HCT116 (cell line): ENCODE results near the gene CATSPERZ. TPM values are rescaled to one million over a fixed set of nuclear protein-coding genes. Genes with fewer than 3 reads are reported as not detected.

Source experiments
- ATAC-seq: fragments of 200-7000 bp; cut with Tn5 transposase; 2 replicates; pipeline ENCODE4 v1.9.1; 2020; ENCODE audit warnings: mild to moderate bottlenecking, moderate library complexity
- BruUV-seq: library from RNA; stranded (reverse); fragments of 400-500 nt; replicated peaks from 2 replicates; lab custom pipeline; 2021; lab: Mats Ljungman, UMichigan
- CTCF ChIA-PET: fragments of 300-600 bp; sonication (Branson Sonifier 250); formaldehyde crosslinking; loops from one replicate; lab custom pipeline; 2021; ENCODE audit warnings: antibody characterized with exemption; lab: Charles Lee
- POLR2A ChIA-PET: fragments of 300-600, 350-600 bp; sonication (Branson Sonifier 250); formaldehyde crosslinking; loops from one replicate; lab custom pipeline; 2021; ENCODE audit warnings: antibody characterized with exemption; lab: Charles Lee
- RAD21 ChIA-PET, 2 experiments: fragments of 300-600 bp; sonication (Branson Sonifier 250); formaldehyde crosslinking; loops; one replicate each; lab custom pipeline; 2023; ENCODE audit warnings: low total read pairs in 2 of 2; ENCODE audit not compliant: uncharacterized antibody in 2 of 2, unreplicated experiment in 2 of 2, low non-redundant PET in 1 of 2; lab: Charles Lee
- DNase-seq: peaks from one replicate; pipeline ENCODE4 v3.0.0-alpha.2; 2010; ENCODE audit warnings: low read depth, low spot score
- H2AFZ ChIP-seq: fragments of 200-600 bp; shearing (Covaris generic), sonication (generic); 2 replicates; pipeline ENCODE4 v1.6.1; 2017; ENCODE audit warnings: low read depth, mixed run types, mixed read lengths, antibody characterized with exemption, low read length; ENCODE audit not compliant: poor library complexity, severe bottlenecking
- H3K27ac ChIP-seq: 2 replicates; pipeline ENCODE4 v1.5.1; 2012; ENCODE audit warnings: low read depth, low read length
- H3K27me3 ChIP-seq: fragments of 200-600 bp; sonication (generic); 2 replicates; pipeline ENCODE4 v1.6.1; 2016; ENCODE audit warnings: mixed run types, low read length, mixed read lengths; ENCODE audit not compliant: insufficient read depth
- H3K36me3 ChIP-seq, 2 experiments: fragments of 200-500 bp in 1 of 2; fragments of 200-600 bp in 1 of 2; sonication (Bioruptor generic) in 1 of 2; sonication (generic) in 1 of 2; 2 replicates each; pipeline versions ENCODE4 v1.5.1 to v1.6.1; 2014 to 2016; ENCODE audit warnings: low read length in 2 of 2, inconsistent platforms in 1 of 2, mixed read lengths in 1 of 2, mixed run types in 1 of 2; ENCODE audit not compliant: insufficient read depth in 2 of 2, control insufficient read depth in 1 of 2
- H3K4me1 ChIP-seq, 2 experiments: fragments of 200-600 bp in 1 of 2; sonication (generic) in 1 of 2; 2 replicates each; pipeline versions ENCODE4 v1.5.1 to v1.6.1; 2012 to 2017; ENCODE audit warnings: low read length in 2 of 2, inconsistent platforms in 1 of 2, mild to moderate bottlenecking in 1 of 2, mixed read lengths in 1 of 2, mixed run types in 1 of 2, moderate library complexity in 1 of 2; ENCODE audit not compliant: insufficient read depth in 2 of 2, control insufficient read depth in 1 of 2
- H3K4me2 ChIP-seq: fragments of 200-600 bp; sonication (generic); 2 replicates; pipeline ENCODE4 v1.6.1; 2017; ENCODE audit warnings: mixed run types, low read length, mixed read lengths
- H3K4me3 ChIP-seq, 2 experiments: fragments of 200-600 bp in 1 of 2; sonication (generic) in 1 of 2; replicated peaks in 1 of 2; 2 replicates each; pipeline ENCODE4 v1.5.1; 2011 to 2016; ENCODE audit warnings: low read length in 2 of 2, control low read depth in 1 of 2, low read depth in 1 of 2, mild to moderate bottlenecking in 1 of 2, mixed read lengths in 1 of 2, mixed run types in 1 of 2
- H3K79me2 ChIP-seq: fragments of 200-600 bp; sonication (generic); 2 replicates; pipeline ENCODE4 v1.6.1; 2017; ENCODE audit warnings: mild to moderate bottlenecking, mixed run types, low read length, moderate library complexity, mixed read lengths; ENCODE audit not compliant: insufficient read depth
- H3K9ac ChIP-seq: fragments of 200-600 bp; sonication (generic); 2 replicates; pipeline ENCODE4 v1.6.1; 2016; ENCODE audit warnings: low read length, mixed read lengths
- H3K9me2 ChIP-seq: fragments of 200-600 bp; sonication (generic), shearing (Covaris generic); 2 replicates; pipeline ENCODE4 v1.6.1; 2017; ENCODE audit warnings: mixed run types, mild to moderate bottlenecking, moderate library complexity; ENCODE audit not compliant: insufficient read depth
- H3K9me3 ChIP-seq, 2 experiments: fragments of 200-500 bp in 1 of 2; fragments of 200-600 bp in 1 of 2; sonication (Bioruptor generic) in 1 of 2; sonication (generic) in 1 of 2; 2 replicates each; pipeline ENCODE4 v1.6.1; 2014 to 2017; ENCODE audit warnings: low read length in 2 of 2, mixed read lengths in 2 of 2, inconsistent platforms in 1 of 2, low read depth in 1 of 2, mild to moderate bottlenecking in 1 of 2, mixed run types in 1 of 2, moderate library complexity in 1 of 2; ENCODE audit not compliant: control insufficient read depth in 1 of 2, insufficient read depth in 1 of 2
- H4K20me1 ChIP-seq: fragments of 200-600 bp; sonication (generic), shearing (Covaris generic); 2 replicates; pipeline ENCODE4 v1.6.1; 2017; ENCODE audit warnings: mixed run types, mild to moderate bottlenecking, moderate library complexity; ENCODE audit not compliant: insufficient read depth
- CEBPB ChIP-seq: IDR thresholded peaks from 2 replicates; pipeline ENCODE4 v1.6.1; 2012; ENCODE audit warnings: low read depth
- EZH2 ChIP-seq: fragments of 200-600 bp; sonication (generic); IDR thresholded peaks from 2 replicates; pipeline ENCODE4 v1.6.1; 2017; ENCODE audit warnings: antibody characterized with exemption, mixed run types
- FOSL1 ChIP-seq: IDR thresholded peaks from 2 replicates; pipeline ENCODE4 v1.6.1; 2012; ENCODE audit warnings: low read depth
- JUND ChIP-seq: IDR thresholded peaks from 2 replicates; pipeline ENCODE4 v1.6.1; 2012
- RAD21 ChIP-seq: IDR thresholded peaks from 2 replicates; pipeline ENCODE4 v1.6.1; 2012; ENCODE audit warnings: low read depth, mild to moderate bottlenecking
- SIN3A ChIP-seq: IDR thresholded peaks from 2 replicates; pipeline ENCODE4 v1.6.1; 2012; ENCODE audit warnings: low read depth
- SRF ChIP-seq: IDR thresholded peaks from 2 replicates; pipeline ENCODE4 v1.6.1; 2012; ENCODE audit warnings: low read depth
- YY1 ChIP-seq: IDR thresholded peaks from 2 replicates; pipeline ENCODE4 v1.6.1; 2011; ENCODE audit warnings: low read length, low read depth, moderate library complexity, mild to moderate bottlenecking; ENCODE audit not compliant: insufficient replicate concordance; ENCODE audit errors: extremely low read depth
- ZFX ChIP-seq: fragments of 450-650 bp; IDR thresholded peaks from 2 replicates; pipeline ENCODE4 v1.6.1; 2017
- ZNF274 ChIP-seq: fragments of 200-500 bp; sonication (Bioruptor generic); IDR thresholded peaks from 2 replicates; pipeline ENCODE4 v1.6.1; 2014; ENCODE audit warnings: mild to moderate bottlenecking, low read depth, low read length, inconsistent platforms
- intact Hi-C: fragments of 100-400 bp; cut with micrococcal nuclease; formaldehyde crosslinking; loops from 2 replicates; pipeline ENCODE4 v1.10.0; 2022
- total RNA-seq: library from RNA; stranded (reverse); gene quantifications from one replicate; pipeline ENCODE4 v1.2.1, GENCODE V29; 2021; ENCODE audit not compliant: unreplicated experiment
- TF ChIP-seq, protein P1 (sequence below): IDR thresholded peaks from 2 replicates; pipeline ENCODE4 v1.6.1; 2012; ENCODE audit warnings: low read depth
- TF ChIP-seq, protein P2 (sequence below): IDR thresholded peaks from 2 replicates; pipeline ENCODE4 v1.6.1; 2011; ENCODE audit warnings: mild to moderate bottlenecking, low read length, moderate library complexity; ENCODE audit not compliant: insufficient replicate concordance; ENCODE audit errors: extremely low read depth

Gene CATSPERZ
- total RNA-seq, 1 experiment from 2014 or later: 1.7 TPM

GRCh38 chr11:64305691-64306562, 5.8 kb downstream of the CATSPERZ start (continued):
- TF ChIP-seq, protein P1, sequence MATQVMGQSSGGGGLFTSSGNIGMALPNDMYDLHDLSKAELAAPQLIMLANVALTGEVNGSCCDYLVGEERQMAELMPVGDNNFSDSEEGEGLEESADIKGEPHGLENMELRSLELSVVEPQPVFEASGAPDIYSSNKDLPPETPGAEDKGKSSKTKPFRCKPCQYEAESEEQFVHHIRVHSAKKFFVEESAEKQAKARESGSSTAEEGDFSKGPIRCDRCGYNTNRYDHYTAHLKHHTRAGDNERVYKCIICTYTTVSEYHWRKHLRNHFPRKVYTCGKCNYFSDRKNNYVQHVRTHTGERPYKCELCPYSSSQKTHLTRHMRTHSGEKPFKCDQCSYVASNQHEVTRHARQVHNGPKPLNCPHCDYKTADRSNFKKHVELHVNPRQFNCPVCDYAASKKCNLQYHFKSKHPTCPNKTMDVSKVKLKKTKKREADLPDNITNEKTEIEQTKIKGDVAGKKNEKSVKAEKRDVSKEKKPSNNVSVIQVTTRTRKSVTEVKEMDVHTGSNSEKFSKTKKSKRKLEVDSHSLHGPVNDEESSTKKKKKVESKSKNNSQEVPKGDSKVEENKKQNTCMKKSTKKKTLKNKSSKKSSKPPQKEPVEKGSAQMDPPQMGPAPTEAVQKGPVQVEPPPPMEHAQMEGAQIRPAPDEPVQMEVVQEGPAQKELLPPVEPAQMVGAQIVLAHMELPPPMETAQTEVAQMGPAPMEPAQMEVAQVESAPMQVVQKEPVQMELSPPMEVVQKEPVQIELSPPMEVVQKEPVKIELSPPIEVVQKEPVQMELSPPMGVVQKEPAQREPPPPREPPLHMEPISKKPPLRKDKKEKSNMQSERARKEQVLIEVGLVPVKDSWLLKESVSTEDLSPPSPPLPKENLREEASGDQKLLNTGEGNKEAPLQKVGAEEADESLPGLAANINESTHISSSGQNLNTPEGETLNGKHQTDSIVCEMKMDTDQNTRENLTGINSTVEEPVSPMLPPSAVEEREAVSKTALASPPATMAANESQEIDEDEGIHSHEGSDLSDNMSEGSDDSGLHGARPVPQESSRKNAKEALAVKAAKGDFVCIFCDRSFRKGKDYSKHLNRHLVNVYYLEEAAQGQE: no peak
- TF ChIP-seq SRF (no peak), EZH2 (no peak), JUND (no peak), ZNF274 (no peak)

GRCh38 chr11:64306563-64306875, 6.4 kb downstream of the CATSPERZ start:
- no peak for ATAC-seq
- H3K79me2 ChIP-seq: peaks cover 37% of the 10 kb centered on the region
- peaks cover 12 to 42% of the 10 kb centered on the region in 2 experiments; a peak in 3 of 4 replicates for H3K4me1 ChIP-seq
- intact Hi-C loops: loop anchor here (5.0 kb wide), 1 partner anchor 36 kb away; the partner anchor contains the start of gene CCDC88B
- no peak overlapping the region for H2AFZ ChIP-seq
- POLR2A ChIA-PET: interaction anchor here (0.7 to 5.5 kb wide), 3 partner anchors 11 to 66 kb away, joined by 3 to 30 read pairs (median 4); partner anchors contain the start of genes PRDX5 and TRMT112
- DNase-seq: no peak
- TSS peak; percentile 73 for BruUV-seq
- TF ChIP-seq, protein P2, sequence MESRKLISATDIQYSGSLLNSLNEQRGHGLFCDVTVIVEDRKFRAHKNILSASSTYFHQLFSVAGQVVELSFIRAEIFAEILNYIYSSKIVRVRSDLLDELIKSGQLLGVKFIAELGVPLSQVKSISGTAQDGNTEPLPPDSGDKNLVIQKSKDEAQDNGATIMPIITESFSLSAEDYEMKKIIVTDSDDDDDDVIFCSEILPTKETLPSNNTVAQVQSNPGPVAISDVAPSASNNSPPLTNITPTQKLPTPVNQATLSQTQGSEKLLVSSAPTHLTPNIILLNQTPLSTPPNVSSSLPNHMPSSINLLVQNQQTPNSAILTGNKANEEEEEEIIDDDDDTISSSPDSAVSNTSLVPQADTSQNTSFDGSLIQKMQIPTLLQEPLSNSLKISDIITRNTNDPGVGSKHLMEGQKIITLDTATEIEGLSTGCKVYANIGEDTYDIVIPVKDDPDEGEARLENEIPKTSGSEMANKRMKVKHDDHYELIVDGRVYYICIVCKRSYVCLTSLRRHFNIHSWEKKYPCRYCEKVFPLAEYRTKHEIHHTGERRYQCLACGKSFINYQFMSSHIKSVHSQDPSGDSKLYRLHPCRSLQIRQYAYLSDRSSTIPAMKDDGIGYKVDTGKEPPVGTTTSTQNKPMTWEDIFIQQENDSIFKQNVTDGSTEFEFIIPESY: no peak
- no peak for TF ChIP-seq RAD21
- TF ChIP-seq, protein P1: no peak
- TF ChIP-seq ZFX: no peak
- TF ChIP-seq FOSL1: no peak
- no peak for TF ChIP-seq JUND
- TF ChIP-seq SIN3A: no peak
- no peak for TF ChIP-seq CEBPB
- no peak for TF ChIP-seq ZNF274
- TF ChIP-seq EZH2: no peak
- TF ChIP-seq YY1: no peak
- RAD21 ChIA-PET: no interaction called here
- H3K27ac ChIP-seq: peak overlapping the region; percentile 96
- no peaks in the 10 kb centered on the region for H4K20me1 ChIP-seq
- peak overlapping the region; percentile 98 for H3K4me2 ChIP-seq
- peaks cover 0 to 8% of the 10 kb centered on the region in 2 experiments; a peak in 1 of 4 replicates for H3K36me3 ChIP-seq
- H3K27me3 ChIP-seq: no peaks in the 10 kb centered on the region
- no peaks in the 10 kb centered on the region for H3K9me2 ChIP-seq
- peak overlapping the region; percentile 67 to 81 for H3K4me3 ChIP-seq
- peak overlapping the region; percentile 92 for H3K9ac ChIP-seq
- CTCF ChIA-PET: interaction anchor here (1.0 to 1.6 kb wide), 2 partner anchors 11 to 25 kb away, joined by 3 to 5 read pairs; partner anchors contain the start of genes PRDX5 and TRMT112
- H3K9me3 ChIP-seq: no peaks in the 10 kb centered on the region
